Measurements from ENCODE around the gene ZNF722.
"Not testable (repeated sequence)": the region's sequence is repeated elsewhere in the genome, so short reads cannot be mapped to it uniquely, and the experiment has no call there.

ZNF722 gene

GRCh38 chr7:63998549-63998948 is at the start of gene ZNF722:
TSS of gene ZNF722 (plus strand) at chr7:63998849. CDS start at chr7:63998962, 113 bp downstream.
- no peak for DNase-seq (ENCODE audit: low read depth)
- no peak within 1 kb of the TSS for H3K4me3 ChIP-seq (ENCODE audit: low read depth, low read length)
- TF ChIP-seq, protein P1, sequence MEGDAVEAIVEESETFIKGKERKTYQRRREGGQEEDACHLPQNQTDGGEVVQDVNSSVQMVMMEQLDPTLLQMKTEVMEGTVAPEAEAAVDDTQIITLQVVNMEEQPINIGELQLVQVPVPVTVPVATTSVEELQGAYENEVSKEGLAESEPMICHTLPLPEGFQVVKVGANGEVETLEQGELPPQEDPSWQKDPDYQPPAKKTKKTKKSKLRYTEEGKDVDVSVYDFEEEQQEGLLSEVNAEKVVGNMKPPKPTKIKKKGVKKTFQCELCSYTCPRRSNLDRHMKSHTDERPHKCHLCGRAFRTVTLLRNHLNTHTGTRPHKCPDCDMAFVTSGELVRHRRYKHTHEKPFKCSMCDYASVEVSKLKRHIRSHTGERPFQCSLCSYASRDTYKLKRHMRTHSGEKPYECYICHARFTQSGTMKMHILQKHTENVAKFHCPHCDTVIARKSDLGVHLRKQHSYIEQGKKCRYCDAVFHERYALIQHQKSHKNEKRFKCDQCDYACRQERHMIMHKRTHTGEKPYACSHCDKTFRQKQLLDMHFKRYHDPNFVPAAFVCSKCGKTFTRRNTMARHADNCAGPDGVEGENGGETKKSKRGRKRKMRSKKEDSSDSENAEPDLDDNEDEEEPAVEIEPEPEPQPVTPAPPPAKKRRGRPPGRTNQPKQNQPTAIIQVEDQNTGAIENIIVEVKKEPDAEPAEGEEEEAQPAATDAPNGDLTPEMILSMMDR (IDR thresholded peaks at IDR 0.05; ENCODE audit: low read depth, low read length, missing control alignments): no peak

DNA sequence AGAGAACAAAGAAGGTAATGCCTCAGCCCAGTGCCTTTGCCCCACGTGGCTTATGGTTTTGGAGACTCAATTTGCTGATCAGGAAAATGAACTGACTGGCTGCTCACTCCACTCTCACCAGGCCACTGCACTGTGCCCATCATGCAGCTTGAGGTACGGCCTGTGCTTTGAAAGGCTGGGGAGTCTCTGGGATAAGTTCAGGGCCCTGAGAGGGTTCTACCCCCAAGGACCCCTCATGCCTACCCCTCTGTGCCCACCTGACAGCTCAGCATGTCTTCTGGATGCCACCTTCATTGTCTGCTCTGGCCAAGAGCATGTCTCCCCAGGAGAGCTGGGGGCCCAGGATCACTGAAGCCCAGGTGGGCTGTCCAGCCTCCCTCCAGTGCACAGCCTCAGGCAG is 45.5 kb upstream of the ZNF722 start:
- no peak for DNase-seq (ENCODE audit: low read depth)
- no peak overlapping the region for H3K4me3 ChIP-seq (ENCODE audit: low read depth, low read length)
- TF ChIP-seq, protein P1 (IDR thresholded peaks at IDR 0.05; ENCODE audit: low read depth, low read length, missing control alignments): no peak

DNA sequence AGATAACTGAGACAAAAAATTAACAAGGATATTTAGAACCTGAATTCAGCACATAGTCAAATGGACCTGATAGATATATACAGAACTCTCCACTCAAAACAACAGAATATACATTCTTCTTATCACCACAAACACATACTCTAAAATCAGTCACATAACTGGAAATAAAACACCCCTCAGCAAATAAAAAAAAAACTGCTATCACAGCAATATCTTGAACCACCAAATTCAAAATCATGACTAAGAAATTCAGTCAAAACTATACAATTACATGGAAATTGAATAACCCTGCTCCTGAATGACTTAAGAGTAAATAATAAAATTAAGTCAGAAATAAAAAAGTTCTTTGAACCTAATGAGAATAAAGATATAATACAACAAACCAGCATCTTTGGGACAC is 30.0 kb upstream of the ZNF722 start:
- no peak for DNase-seq (ENCODE audit: low read depth)
- H3K4me3 ChIP-seq (ENCODE audit: low read depth, low read length): no peak overlapping the region

DNA sequence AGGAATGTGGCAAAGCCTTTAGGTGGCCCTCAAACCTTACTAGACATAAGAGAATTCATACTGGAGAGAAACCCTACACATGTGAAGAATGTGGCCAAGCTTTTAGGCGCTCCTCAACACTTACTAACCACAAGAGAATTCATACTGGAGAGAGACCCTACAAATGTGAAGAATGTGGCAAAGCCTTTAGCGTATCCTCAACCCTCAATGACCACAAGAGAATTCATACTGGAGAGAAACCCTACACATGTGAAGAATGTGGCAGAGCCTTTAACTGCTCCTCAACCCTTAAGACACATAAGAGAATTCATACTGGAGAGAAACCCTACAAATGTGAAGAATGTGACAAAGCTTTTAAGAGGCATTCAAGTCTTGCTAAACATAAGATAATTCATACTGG is 16.8 kb downstream of the ZNF722 start:
- not testable (repeated sequence) for H3K4me3 ChIP-seq (ENCODE audit: low read depth, low read length); DNase-seq (ENCODE audit: low read depth)

More for the DNA sequence above, 30.0 kb upstream of the ZNF722 start:
- TF ChIP-seq, protein P1 (IDR thresholded peaks at IDR 0.05; ENCODE audit: low read depth, low read length, missing control alignments): no peak

GRCh38 chr7:64035388-64035787 is 36.7 kb downstream of the ZNF722 start:
- TF ChIP-seq, protein P1 (IDR thresholded peaks at IDR 0.05; ENCODE audit: low read depth, low read length, missing control alignments): no peak
- H3K4me3 ChIP-seq (ENCODE audit: low read depth, low read length): no peak overlapping the region
- DNase-seq (ENCODE audit: low read depth): no peak

DNA sequence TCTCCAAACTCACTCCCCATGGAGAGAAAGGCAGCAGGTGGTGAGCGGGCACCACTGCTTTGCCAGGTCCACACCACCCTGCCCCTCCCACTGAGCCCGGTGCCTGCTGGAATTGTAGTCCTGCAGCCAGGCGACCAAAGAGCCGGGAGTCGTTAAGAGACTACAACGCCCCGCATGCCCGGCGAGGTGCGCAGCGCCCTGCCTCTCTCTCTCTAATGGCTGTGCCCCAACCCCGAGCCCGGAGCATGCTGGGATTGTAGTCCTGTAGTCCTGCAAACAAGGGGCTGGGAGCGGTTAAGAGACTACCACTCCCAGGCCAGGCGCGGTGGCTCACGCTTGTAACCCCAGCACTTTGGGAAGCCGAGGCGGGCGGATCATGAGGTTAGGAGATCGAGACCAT is 38.4 kb downstream of the ZNF722 start:
- no peak overlapping the region for H3K4me3 ChIP-seq (ENCODE audit: low read depth, low read length)
- TF ChIP-seq, protein P1 (IDR thresholded peaks at IDR 0.05; ENCODE audit: low read depth, low read length, missing control alignments): no peak

GRCh38 chr7:64045301-64046040 is 46.8 kb downstream of the ZNF722 start, which contains the start of gene ZNF727:
TSS of gene ZNF727 (plus strand) at chr7:64045434. CDS start at chr7:64045622, 188 bp downstream.
- TF ChIP-seq, protein P1 (IDR thresholded peaks at IDR 0.05; ENCODE audit: low read depth, low read length, missing control alignments): no peak
- no peak for DNase-seq (ENCODE audit: low read depth)
- no peak within 1 kb of the TSS for H3K4me3 ChIP-seq (ENCODE audit: low read depth, low read length)

More for the DNA sequence above, 38.4 kb downstream of the ZNF722 start:
- no peak for DNase-seq (ENCODE audit: low read depth)

All from GM12864 (cell line).